Glomerular endothelial cell (primary cell): Measurements from ENCODE around the gene PREP. TPM values are rescaled to one million over a fixed set of nuclear protein-coding genes. Genes with fewer than 3 reads are reported as not detected.
"Not testable (repeated sequence)": the region's sequence is repeated elsewhere in the genome, so short reads cannot be mapped to it uniquely, and the experiment has no call there.

Experiments
- DNase-seq: peaks from one replicate; pipeline ENCODE4 v3.0.0-alpha.2; 2011; ENCODE audit warnings: low read depth, low spot score; ENCODE audit errors: extremely low read depth
- total RNA-seq: library from RNA; depleted of rRNA; stranded (reverse); fragments of >200 nt; gene quantifications from 2 replicates; pipeline ENCODE4 v1.2.3, GENCODE V29; 2015

Gene PREP
- total RNA-seq, 1 donor from 2014 or later, result 27.8 TPM

- DNase-seq, result no peak
Measured at GRCh38 chr6:105276374-105276773, 126.5 kb downstream of the PREP start.

- no peak for DNase-seq
Measured at GRCh38 chr6:105275542-105275941, 127.3 kb downstream of the PREP start.

DNA sequence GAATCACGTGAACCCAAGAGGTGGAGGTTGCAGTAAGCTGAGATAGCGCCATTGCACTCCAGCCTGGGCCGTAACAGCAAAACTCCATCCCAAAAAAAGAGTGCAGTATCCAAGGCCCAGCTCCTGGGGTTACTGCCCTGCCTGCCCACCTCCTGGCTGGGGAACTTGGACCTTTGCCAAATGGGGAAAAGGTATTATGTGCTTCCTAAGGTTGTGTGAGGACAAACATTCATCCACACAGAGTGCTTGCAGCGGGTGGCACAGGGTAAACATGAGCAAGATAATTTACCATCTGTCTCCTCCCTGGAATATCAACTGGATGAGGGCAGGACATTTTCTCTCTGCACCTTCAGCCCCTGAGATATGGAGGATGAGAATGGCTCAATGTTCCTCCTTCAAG lies 128.2 kb downstream of the PREP start:
- no peak for DNase-seq

DNA sequence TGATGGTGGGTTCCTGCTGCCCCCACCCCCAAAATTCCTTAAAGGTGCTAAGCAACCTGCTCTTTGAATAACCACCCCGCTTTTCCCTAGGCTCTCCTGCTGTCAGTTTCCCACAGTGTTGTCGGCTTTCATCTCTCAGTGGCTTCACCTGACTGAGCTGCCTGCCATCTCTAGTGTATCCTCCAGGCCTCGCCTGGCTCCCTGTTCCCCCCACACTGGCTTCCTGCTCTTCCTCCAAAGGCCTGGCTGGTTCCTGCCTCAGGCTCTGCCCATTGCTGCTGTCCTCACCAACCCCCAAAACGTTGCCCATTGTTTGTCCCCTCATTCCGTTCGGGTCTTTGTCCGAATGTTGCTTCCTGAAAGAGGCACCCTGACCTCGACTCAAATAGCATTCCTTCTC lies 129.3 kb downstream of the PREP start:
- DNase-seq, result no peak

GRCh38 chr6:105272786-105273185 lies 130.1 kb downstream of the PREP start:
- no peak for DNase-seq

DNA sequence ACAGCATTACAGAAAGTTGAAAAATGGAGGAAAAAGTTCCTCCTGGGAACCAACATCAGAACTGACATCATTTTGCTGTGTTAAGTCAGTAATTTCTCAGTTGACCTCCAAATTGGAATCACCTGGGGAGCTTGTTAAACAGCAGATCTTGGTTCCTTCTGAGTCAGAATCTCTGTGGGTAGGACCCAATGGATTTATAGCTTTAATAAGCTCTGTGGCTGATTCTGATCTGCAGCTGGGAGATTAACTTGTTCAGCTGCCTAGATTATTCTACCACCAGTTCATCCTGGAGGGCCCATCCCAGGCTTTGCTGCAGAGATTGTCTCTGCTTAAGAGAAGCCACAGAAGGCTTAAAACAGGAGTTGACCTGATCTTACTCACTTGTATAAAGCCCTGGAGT lies 132.4 kb downstream of the PREP start:
- DNase-seq, result no peak

DNA sequence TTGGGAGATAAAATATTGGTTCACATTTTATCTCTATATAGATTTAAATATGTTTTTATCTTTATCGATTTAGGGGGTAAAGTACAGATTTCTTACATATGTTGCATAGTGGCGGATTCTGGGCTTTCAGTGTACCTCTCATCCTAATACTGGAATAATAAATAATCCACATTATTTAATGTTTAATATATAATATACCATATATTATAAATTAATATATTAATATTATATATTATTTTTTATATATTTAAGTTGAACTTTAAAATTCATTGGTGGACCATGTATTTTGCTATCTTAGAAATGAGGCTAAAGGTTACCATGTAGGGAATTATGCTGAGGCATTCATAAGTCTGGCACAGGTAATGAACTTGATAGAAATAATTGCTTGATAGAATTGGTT lies 133.5 kb downstream of the PREP start:
- no peak for DNase-seq

DNA sequence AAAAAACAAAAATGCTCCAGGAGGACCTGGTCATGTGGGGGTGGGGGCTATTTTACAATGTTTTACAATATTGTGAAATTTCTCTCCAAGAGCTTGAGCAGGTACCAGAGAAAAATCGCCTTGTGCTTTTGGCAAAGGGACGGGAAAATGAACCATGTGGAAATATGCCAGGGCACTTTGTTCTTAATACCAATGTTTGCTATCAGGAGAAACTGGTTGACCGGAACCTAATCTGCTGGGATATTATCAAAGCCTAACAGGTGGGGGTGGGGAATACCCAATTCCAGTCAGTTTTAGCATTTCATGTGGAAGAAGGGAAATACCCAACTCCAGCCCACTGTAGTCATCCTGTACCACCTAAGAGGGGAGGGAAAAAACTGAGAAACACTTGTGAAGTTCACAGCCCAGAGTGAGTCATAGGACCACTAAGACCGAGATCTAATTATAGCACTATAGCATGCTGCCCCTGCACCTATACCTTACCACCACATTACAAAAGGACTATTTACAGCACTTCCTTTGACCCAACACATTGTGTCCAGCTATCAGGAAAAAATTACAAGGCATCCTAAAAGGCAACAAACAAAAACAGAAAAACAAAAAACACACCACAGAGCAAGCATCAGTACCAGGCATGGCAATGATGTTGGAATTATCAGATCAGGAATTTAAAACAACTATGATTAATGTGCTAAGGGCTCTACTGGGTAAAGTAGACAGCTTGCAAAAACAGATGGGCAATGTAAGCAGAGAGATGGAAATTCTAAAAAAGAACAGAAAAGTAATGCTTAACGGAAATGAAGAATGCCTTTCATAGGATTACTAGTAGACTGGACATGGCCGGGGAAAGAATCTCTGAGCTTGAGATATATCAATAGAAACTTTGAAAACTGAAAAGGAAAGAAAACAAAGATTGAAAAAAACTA lies 138.9 kb downstream of the PREP start:
- no peak for DNase-seq

DNA sequence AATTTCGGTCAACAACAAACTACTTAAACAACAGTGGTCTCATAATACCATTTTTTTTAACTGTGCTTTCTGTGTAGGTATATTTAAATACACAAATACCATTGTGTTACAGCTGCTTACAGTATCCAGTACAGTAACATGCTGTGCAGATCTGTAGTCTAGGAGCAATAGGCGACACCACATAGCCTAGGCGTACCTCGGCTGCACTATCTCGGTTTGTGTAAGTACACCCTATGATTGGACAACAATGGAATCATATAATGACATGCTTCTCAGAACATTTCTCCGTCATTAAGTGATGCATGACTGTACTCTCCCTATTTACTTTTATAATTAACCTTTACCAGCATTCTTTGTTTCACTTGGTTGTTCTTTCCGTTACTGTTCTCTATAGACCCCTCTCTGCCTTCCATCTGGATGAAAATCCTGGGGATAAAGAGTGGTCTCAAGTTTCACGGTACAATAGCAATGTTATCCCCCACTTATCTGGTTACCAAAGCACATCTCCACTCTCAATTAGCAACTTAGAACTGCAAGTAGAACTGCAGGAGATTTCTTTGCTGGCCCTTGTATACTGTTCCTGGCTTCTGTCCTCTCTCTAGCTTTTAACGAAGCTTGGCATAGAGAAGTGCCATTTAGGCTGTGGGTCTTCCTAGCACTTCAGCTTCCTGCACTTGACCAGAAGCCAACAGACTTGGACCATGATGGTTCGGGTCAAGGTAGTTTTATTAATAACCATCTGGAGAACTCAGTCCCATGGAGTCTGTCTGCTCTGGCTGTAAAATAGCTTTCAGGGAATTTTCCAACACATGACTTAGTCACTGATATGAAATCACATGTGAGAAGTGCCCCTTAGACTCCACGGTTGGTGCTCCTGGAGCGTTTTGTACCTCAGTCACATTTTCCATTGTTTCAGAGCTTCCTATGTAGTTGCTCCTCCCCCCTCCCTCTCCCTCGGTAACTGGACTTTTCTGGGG lies 142.7 kb downstream of the PREP start:
- no peak for DNase-seq

DNA sequence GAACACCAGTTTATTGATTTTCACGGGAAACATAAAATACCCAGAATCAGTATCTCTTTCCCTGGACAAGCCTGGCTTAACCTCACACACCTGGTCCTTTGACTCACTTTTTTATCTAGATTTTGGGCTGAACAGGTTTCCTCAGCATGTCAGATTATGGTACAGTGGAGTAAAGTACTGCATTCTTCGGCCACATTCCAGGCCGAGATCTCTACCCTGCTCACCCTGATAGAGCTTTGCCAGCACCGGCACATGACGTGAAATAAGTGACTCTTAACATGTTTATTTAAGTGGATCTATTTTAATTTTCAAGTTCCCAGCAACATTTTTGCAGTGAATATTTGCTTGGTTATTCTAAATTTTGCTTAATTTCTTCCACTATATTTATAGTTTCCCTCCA lies 144.1 kb downstream of the PREP start:
- DNase-seq, result no peak

DNA sequence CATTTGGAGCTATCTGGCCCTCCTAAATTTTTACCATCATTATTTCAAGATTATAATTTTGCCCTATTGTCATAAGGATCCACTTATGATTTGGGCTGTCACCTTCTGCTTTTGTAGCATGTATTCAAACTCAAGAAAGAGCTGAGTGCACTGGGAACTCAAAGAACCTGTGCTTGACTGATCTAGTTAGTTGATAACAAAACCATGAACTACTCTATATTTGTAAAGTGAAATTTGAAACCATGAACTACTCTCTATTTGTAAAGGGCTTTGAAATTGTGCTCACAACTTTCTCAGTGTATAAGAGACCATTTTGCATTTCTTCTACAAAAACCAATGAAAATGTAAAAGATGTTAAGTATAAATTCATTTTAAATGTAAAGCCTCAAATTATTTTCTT lies 145.5 kb downstream of the PREP start:
- DNase-seq, result no peak

DNA sequence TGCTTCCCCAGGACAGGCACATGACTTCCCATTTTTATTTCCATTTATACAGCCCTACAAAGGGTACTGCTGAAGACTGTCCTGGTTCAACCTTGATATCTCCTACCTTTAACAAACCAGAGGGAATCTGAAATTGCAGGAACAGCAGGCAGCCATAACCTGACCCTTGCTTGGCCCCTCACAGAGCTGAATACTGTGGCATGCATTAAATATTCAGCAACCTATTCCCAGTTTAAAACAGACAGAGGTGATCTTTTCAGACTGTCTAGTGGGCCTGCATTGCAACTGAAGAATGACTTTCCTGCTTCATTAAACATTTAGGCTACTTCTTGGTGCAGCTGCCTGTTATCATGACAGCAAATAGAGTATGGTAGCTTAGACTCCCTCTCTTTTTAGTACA lies 146.3 kb downstream of the PREP start:
- DNase-seq, result no peak

- no peak for DNase-seq
Measured at GRCh38 chr6:105253787-105254186, 149.1 kb downstream of the PREP start.

- no peak for DNase-seq
Measured at GRCh38 chr6:105251689-105252088, 151.2 kb downstream of the PREP start.

GRCh38 chr6:105250533-105250932 lies 152.3 kb downstream of the PREP start:
- no peak for DNase-seq

DNA sequence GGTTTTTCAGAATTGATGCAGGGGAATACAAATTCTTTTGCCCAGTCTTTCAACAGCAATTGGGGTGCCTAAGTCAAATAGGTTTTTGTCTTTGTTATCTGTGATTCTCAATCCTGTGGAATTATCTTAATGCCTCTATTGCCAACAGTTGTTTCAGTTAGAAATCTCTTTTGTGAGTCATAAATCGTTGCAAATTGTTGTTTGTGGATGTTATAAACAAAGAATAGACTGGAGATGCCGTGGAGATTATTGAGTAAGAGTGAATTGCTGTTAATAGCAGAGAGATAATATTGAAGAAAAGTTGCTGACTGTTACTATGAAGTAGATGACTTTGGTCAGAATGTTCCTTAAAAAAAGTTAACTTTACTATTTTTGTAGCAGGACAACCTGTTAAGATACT lies 159.4 kb downstream of the PREP start:
- no peak for DNase-seq

GRCh38 chr6:105235155-105235554 lies 167.7 kb downstream of the PREP start:
- no peak for DNase-seq

GRCh38 chr6:105231771-105232170 lies 171.1 kb downstream of the PREP start:
- not testable (repeated sequence) for DNase-seq
